Hepatocyte (in vitro differentiated cells): Measurements from ENCODE around the gene CKS1B. TPM values are rescaled to one million over a fixed set of nuclear protein-coding genes. Genes with fewer than 3 reads are reported as not detected.
A peak's percentile ranks its signal among the peaks of the same experiment; 100 is the strongest.

Experiments
- DNase-seq: peaks from one replicate; pipeline ENCODE4 v3.0.0-alpha.2; 2016; ENCODE audit warnings: low spot score
- H2AFZ ChIP-seq: fragments of 200-600 bp; sonication (generic); 2 replicates; pipeline ENCODE4 v1.6.0; 2016; ENCODE audit warnings: antibody characterized with exemption, mild to moderate bottlenecking
- H3K27ac ChIP-seq: fragments of 200-600 bp; sonication (generic); 2 replicates; pipeline ENCODE4 v1.5.1; 2016; ENCODE audit warnings: mild to moderate bottlenecking
- H3K27me3 ChIP-seq: fragments of 200-600 bp; sonication (generic); 2 replicates; pipeline ENCODE4 v1.6.1; 2016
- H3K36me3 ChIP-seq: fragments of 200-600 bp; sonication (generic); replicated peaks from 2 replicates; pipeline ENCODE4 v1.5.1; 2016; ENCODE audit warnings: low read depth; ENCODE audit not compliant: insufficient read depth
- H3K4me1 ChIP-seq: fragments of 200-600 bp; sonication (generic); 2 replicates; pipeline ENCODE4 v1.5.1; 2016; ENCODE audit warnings: mild to moderate bottlenecking, moderate library complexity; ENCODE audit not compliant: insufficient read depth
- H3K4me2 ChIP-seq: fragments of 200-600 bp; sonication (generic); 2 replicates; pipeline ENCODE4 v1.6.0; 2016
- H3K4me3 ChIP-seq: fragments of 200-600 bp; sonication (generic); 2 replicates; pipeline ENCODE4 v1.5.1; 2016; ENCODE audit warnings: mild to moderate bottlenecking
- H3K79me2 ChIP-seq: fragments of 200-600 bp; sonication (generic); 2 replicates; pipeline ENCODE4 v1.6.0; 2017; ENCODE audit warnings: mild to moderate bottlenecking
- H3K9me2 ChIP-seq: fragments of 200-600 bp; sonication (generic); replicated peaks from 2 replicates; pipeline ENCODE4 v1.6.0; 2017; ENCODE audit warnings: mild to moderate bottlenecking; ENCODE audit not compliant: insufficient read depth
- H3K9me3 ChIP-seq: fragments of 200-600 bp; sonication (generic); 2 replicates; pipeline ENCODE4 v1.5.1; 2016; ENCODE audit warnings: low read depth, mild to moderate bottlenecking
- H4K20me1 ChIP-seq: fragments of 200-600 bp; sonication (generic); 2 replicates; pipeline ENCODE4 v1.6.0; 2016; ENCODE audit warnings: mild to moderate bottlenecking; ENCODE audit not compliant: insufficient read depth, poor library complexity, severe bottlenecking
- CTCF ChIP-seq: fragments of 200-600 bp; sonication (generic); IDR thresholded peaks from 2 replicates; pipeline ENCODE4 v1.5.1; 2016; ENCODE audit warnings: antibody characterized with exemption, mild to moderate bottlenecking; ENCODE audit not compliant: poor library complexity
- EZH2 ChIP-seq: fragments of 200-600 bp; sonication (generic); IDR thresholded peaks from 2 replicates; pipeline ENCODE4 v1.6.1; 2016; ENCODE audit warnings: antibody characterized with exemption, mild to moderate bottlenecking, borderline replicate concordance
- EZH2phosphoT487 ChIP-seq: fragments of 200-600 bp; sonication (generic); IDR thresholded peaks from one replicate; pipeline ENCODE4 v1.6.1; 2018; ENCODE audit warnings: antibody characterized with exemption, mild to moderate bottlenecking, low read depth, moderate library complexity; ENCODE audit not compliant: unreplicated experiment, severe bottlenecking
- WGBS: methylation state at CpG from one replicate; pipeline ENCODE4 v1.1.6; 2016; ENCODE audit warnings: low lambda C conversion rate; ENCODE audit errors: missing lambda C conversion rate; 5-methylcytosine and 5-hydroxymethylcytosine counted together
- polyA plus RNA-seq: library from polyadenylated mRNA; unstranded; fragments of >200 nt; fragmentation: Nextera tagmentation; extraction: Ambion mirVana; gene quantifications from 2 replicates; pipeline ENCODE4 v1.2.1, GENCODE V29; 2016
- total RNA-seq: library from RNA; depleted of rRNA; stranded (reverse); fragments of >200 nt; gene quantifications from 2 replicates; pipeline ENCODE4 v1.2.3, GENCODE V29; 2014

Gene CKS1B
- total and polyA plus RNA-seq, 2 experiments from 2014 or later: 40.4 to 91.3 TPM

- peak; percentile 63 for DNase-seq
- Histone ChIP-seq H3K36me3 (no peaks in the 10 kb centered on the region), H3K79me2 (peaks cover 59% of the 10 kb centered on the region), H3K9me2 (no peaks in the 10 kb centered on the region), H3K4me3 (peak overlapping the region; percentile 94), H3K4me2 (peak overlapping the region; percentile 95), H2AFZ (peak overlapping the region; percentile 41), H3K4me1 (peaks cover 22% of the 10 kb centered on the region), H3K27ac (peak overlapping the region; percentile 92), H3K27me3 (no peaks in the 10 kb centered on the region), H3K9me3 (no peaks in the 10 kb centered on the region), H4K20me1 (peaks cover 10% of the 10 kb centered on the region)
- TF ChIP-seq CTCF: no peak
- no peak for TF ChIP-seq EZH2
- TF ChIP-seq EZH2phosphoT487: no peak
- 2% methylated on average over 26 of the region's 37 CpGs for WGBS
Measured at GRCh38 chr1:155003227-155003765, 28.8 kb downstream of the CKS1B start.

- H3K36me3 ChIP-seq: no peaks in the 10 kb centered on the region
- peaks cover 63% of the 10 kb centered on the region for H3K79me2 ChIP-seq
- peaks cover 10% of the 10 kb centered on the region for H4K20me1 ChIP-seq
- no peaks in the 10 kb centered on the region for H3K9me2 ChIP-seq
- H3K4me2 ChIP-seq: peak overlapping the region; percentile 95
- no peak for TF ChIP-seq EZH2phosphoT487
- no peaks in the 10 kb centered on the region for H3K9me3 ChIP-seq
- peak overlapping the region; percentile 94 for H3K4me3 ChIP-seq
- DNase-seq: peak; percentile 63
- peak overlapping the region; percentile 41 for H2AFZ ChIP-seq
- H3K4me1 ChIP-seq: peaks cover 24% of the 10 kb centered on the region
- 3% methylated on average over 8 of the region's 34 CpGs for WGBS
- no peaks in the 10 kb centered on the region for H3K27me3 ChIP-seq
- H3K27ac ChIP-seq: peak overlapping the region; percentile 92
Measured at GRCh38 chr1:155003766-155004351, 29.4 kb downstream of the CKS1B start.

- Histone ChIP-seq H3K79me2 (peaks cover 68% of the 10 kb centered on the region), H3K4me2 (peak overlapping the region; percentile 95), H3K9me3 (no peaks in the 10 kb centered on the region), H3K27ac (peak overlapping the region; percentile 92), H2AFZ (no peak overlapping the region), H3K27me3 (no peaks in the 10 kb centered on the region), H4K20me1 (peaks cover 11% of the 10 kb centered on the region), H3K4me3 (peak overlapping the region; percentile 94), H3K9me2 (no peaks in the 10 kb centered on the region), H3K4me1 (peaks cover 24% of the 10 kb centered on the region), H3K36me3 (no peaks in the 10 kb centered on the region)
- TF ChIP-seq EZH2 (no peak), EZH2phosphoT487 (no peak), CTCF (no peak)
- no peak for DNase-seq
- WGBS: 49% methylated on average over 5 of the region's 5 CpGs
Measured at GRCh38 chr1:155004352-155005075, 30.0 kb downstream of the CKS1B start.
